Kidney epithelial cell (primary cell): ENCODE measurements around the gene UQCC5. TPM values are rescaled to one million over a fixed set of nuclear protein-coding genes. Genes with fewer than 3 reads are reported as not detected.

Experiments
- DNase-seq: peaks from one replicate; pipeline ENCODE4 v3.0.0-alpha.2; 2010; ENCODE audit warnings: low read depth
- H3K27me3 ChIP-seq: 2 replicates; pipeline ENCODE4 v1.6.0; 2011; ENCODE audit warnings: low read length; ENCODE audit not compliant: control insufficient read depth, insufficient read depth
- H3K36me3 ChIP-seq: 2 replicates; pipeline ENCODE4 v1.5.1; 2011; ENCODE audit warnings: low read length; ENCODE audit not compliant: control insufficient read depth, insufficient read depth
- H3K4me3 ChIP-seq: 2 replicates; pipeline ENCODE4 v1.5.1; 2011; ENCODE audit warnings: low read depth, mild to moderate bottlenecking, control low read depth, low read length
- CTCF ChIP-seq: IDR thresholded peaks from 2 replicates; pipeline ENCODE4 v1.5.1; 2011; ENCODE audit warnings: mild to moderate bottlenecking, moderate library complexity, low read length, control low read depth, inconsistent platforms; ENCODE audit not compliant: insufficient read depth, poor library complexity, severe bottlenecking
- total RNA-seq: library from RNA; depleted of rRNA; stranded (reverse); fragments of >200 nt; gene quantifications from 2 replicates; pipeline ENCODE4 v1.2.3, GENCODE V29; 2015

The UQCC5 gene
- total RNA-seq, 1 donor from 2014 or later: 97.6 TPM

- no peak for DNase-seq
- no peak overlapping the region for H3K4me3 ChIP-seq
- H3K27me3 ChIP-seq: peaks cover under 1% of the 10 kb centered on the region
- H3K36me3 ChIP-seq: peaks cover 3% of the 10 kb centered on the region
- no peak for TF ChIP-seq CTCF
These were observed 16.2 kb upstream of the UQCC5 start for GRCh38 chr3:52520141-52520667.

DNA sequence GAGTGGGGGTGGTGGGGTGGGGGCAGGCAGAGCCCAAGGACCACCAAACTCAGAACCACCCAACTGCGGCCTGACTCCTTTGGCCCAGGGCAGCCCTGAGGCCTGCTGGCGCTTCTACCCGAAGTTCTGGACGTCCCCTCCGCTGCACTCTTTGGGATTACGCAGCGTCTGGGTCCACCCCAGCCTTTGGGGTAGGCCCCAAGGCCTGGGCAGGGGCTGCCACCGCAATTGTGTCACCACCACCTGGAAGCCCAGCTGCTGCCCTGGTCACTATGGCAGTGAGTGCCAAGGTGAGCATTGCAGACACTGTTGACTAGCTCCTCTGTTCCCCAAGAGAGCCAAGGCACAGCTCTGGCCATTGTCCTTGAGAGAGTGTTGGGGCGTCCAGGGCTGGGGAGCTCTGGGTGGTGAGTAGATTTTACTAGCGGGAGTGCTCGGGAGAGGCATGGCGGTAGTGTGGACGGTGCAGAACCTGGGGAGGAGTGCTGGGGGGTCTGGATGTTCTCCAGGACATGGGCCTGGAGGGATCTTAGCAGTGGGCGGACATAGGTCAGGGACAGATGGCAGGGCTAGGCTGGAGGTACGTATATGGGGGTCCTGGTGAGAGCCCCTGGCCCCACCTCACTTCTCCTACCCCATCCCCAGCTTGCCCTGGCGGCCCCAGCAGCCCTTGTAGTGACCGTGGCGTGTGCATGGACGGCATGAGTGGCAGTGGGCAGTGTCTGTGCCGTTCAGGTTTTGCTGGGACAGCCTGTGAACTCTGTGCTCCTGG is 15.5 kb upstream of the UQCC5 start:
- TF ChIP-seq CTCF: no peak
- Histone ChIP-seq H3K36me3 (peaks cover 3% of the 10 kb centered on the region), H3K27me3 (no peaks in the 10 kb centered on the region), H3K4me3 (no peak overlapping the region)
- DNase-seq: no peak

GRCh38 chr3:52521488-52521824 is 14.9 kb upstream of the UQCC5 start:
- TF ChIP-seq CTCF: no peak
- peaks cover 3% of the 10 kb centered on the region for H3K36me3 ChIP-seq
- H3K27me3 ChIP-seq: no peaks in the 10 kb centered on the region
- DNase-seq: no peak
- H3K4me3 ChIP-seq: no peak overlapping the region

- H3K4me3 ChIP-seq: no peak overlapping the region
- no peak for TF ChIP-seq CTCF
These were observed 14.3 kb upstream of the UQCC5 start for GRCh38 chr3:52521881-52522650.

GRCh38 chr3:52522651-52523251 is 13.7 kb upstream of the UQCC5 start:
- no peak for TF ChIP-seq CTCF
- no peak overlapping the region for H3K4me3 ChIP-seq
- DNase-seq: no peak
- H3K36me3 ChIP-seq: peaks cover 3% of the 10 kb centered on the region
- H3K27me3 ChIP-seq: no peaks in the 10 kb centered on the region

More at GRCh38 chr3:52521881-52522650, 14.3 kb upstream of the UQCC5 start:
- H3K36me3 ChIP-seq: peaks cover 3% of the 10 kb centered on the region
- H3K27me3 ChIP-seq: no peaks in the 10 kb centered on the region
- DNase-seq: no peak
